IMR-90 (cell line): ENCODE data around the gene GIMAP4. TPM values are rescaled to one million over a fixed set of nuclear protein-coding genes. Genes with fewer than 3 reads are reported as not detected.

ENCODE experiments used
- ATAC-seq: fragments of 200-7000 bp; cut with Tn5 transposase; 2 replicates; pipeline ENCODE4 v1.9.1; 2020; ENCODE audit warnings: low read depth, mild to moderate bottlenecking, moderate library complexity
- BruUV-seq: library from RNA; stranded (reverse); fragments of 400-500 nt; replicated peaks from 2 replicates; lab custom pipeline; 2021; lab: Mats Ljungman, UMichigan
- CTCF ChIA-PET: fragments of 300-600 bp; formaldehyde crosslinking; extraction: SDS; loops from one replicate; lab custom pipeline; 2021; ENCODE audit warnings: antibody characterized with exemption; lab: Yijun Ruan, JAX
- POLR2A ChIA-PET: fragments of 300-600 bp; sonication (Branson Sonifier 250); formaldehyde crosslinking; loops from one replicate; lab custom pipeline; 2022; ENCODE audit warnings: antibody characterized with exemption; ENCODE audit not compliant: unreplicated experiment; lab: Charles Lee
- DNase-seq: peaks from one replicate; pipeline ENCODE4 v3.0.0; 2013
- H2AFZ ChIP-seq: replicated peaks from 2 replicates; pipeline ENCODE3; 2013; ENCODE audit warnings: low read length, mild to moderate bottlenecking; ENCODE audit not compliant: poor library complexity
- H2AK5ac ChIP-seq: 2 replicates; pipeline ENCODE4 v1.6.1; 2013; ENCODE audit warnings: low read depth, low read length, inconsistent platforms
- H2AK9ac ChIP-seq: replicated peaks from 2 replicates; pipeline ENCODE3; 2013; ENCODE audit warnings: mild to moderate bottlenecking, low read depth, low read length, moderate library complexity; ENCODE audit not compliant: poor library complexity
- H2BK120ac ChIP-seq: 2 replicates; pipeline ENCODE4 v1.6.1; 2013; ENCODE audit warnings: low read depth, low read length, inconsistent platforms
- H2BK15ac ChIP-seq: 3 replicates; pipeline ENCODE4 v1.6.1; 2013; ENCODE audit warnings: low read depth, low read length, inconsistent platforms
- H2BK20ac ChIP-seq: 2 replicates; pipeline ENCODE4 v1.6.1; 2013; ENCODE audit warnings: low read depth, mild to moderate bottlenecking, inconsistent platforms, low read length, moderate library complexity
- H2BK5ac ChIP-seq: 2 replicates; pipeline ENCODE4 v1.6.1; 2013; ENCODE audit warnings: mild to moderate bottlenecking, low read depth, low read length, inconsistent platforms; ENCODE audit not compliant: poor library complexity, severe bottlenecking
- H3K14ac ChIP-seq: replicated peaks from 2 replicates; pipeline ENCODE4 v1.6.1; 2013; ENCODE audit warnings: low read depth, low read length, inconsistent platforms
- H3K18ac ChIP-seq: 2 replicates; pipeline ENCODE4 v1.6.1; 2013; ENCODE audit warnings: low read depth, low read length, control low read depth
- H3K23ac ChIP-seq: 2 replicates; pipeline ENCODE4 v1.6.1; 2013; ENCODE audit warnings: low read depth, low read length, inconsistent platforms
- H3K27ac ChIP-seq: 2 replicates; pipeline ENCODE4 v1.5.1; 2013; ENCODE audit warnings: mild to moderate bottlenecking, control low read depth, low read length; ENCODE audit not compliant: insufficient read depth
- H3K27me3 ChIP-seq: 2 replicates; pipeline ENCODE4 v1.6.1; 2013; ENCODE audit warnings: low read length; ENCODE audit not compliant: control insufficient read depth, insufficient read depth
- H3K36me3 ChIP-seq: 2 replicates; pipeline ENCODE4 v1.6.1; 2013; ENCODE audit warnings: low read length, mixed read lengths; ENCODE audit not compliant: control insufficient read depth, insufficient read depth
- H3K4ac ChIP-seq: 2 replicates; pipeline ENCODE4 v1.6.1; 2013; ENCODE audit warnings: low read depth, low read length, inconsistent platforms
- H3K4me1 ChIP-seq: 2 replicates; pipeline ENCODE4 v1.6.1; 2013; ENCODE audit warnings: low read length, mixed read lengths; ENCODE audit not compliant: control insufficient read depth, insufficient read depth
- H3K4me2 ChIP-seq: 2 replicates; pipeline ENCODE4 v1.6.1; 2013; ENCODE audit warnings: low read depth, mild to moderate bottlenecking, control low read depth, low read length, moderate library complexity
- H3K4me3 ChIP-seq: 2 replicates; pipeline ENCODE4 v1.5.1; 2013; ENCODE audit warnings: low read depth, mild to moderate bottlenecking, control low read depth, low read length, moderate library complexity; ENCODE audit not compliant: insufficient read depth
- H3K56ac ChIP-seq: 2 replicates; pipeline ENCODE4 v1.6.1; 2013; ENCODE audit warnings: low read length, inconsistent platforms; ENCODE audit not compliant: insufficient read depth; ENCODE audit errors: extremely low read depth
- H3K79me1 ChIP-seq, 2 experiments: 2 replicates each; pipeline ENCODE4 v1.6.1; 2013; ENCODE audit warnings: low read length in 2 of 2, inconsistent platforms in 1 of 2, low read depth in 1 of 2
- H3K9ac ChIP-seq: 2 replicates; pipeline ENCODE4 v1.6.1; 2013; ENCODE audit warnings: low read depth, low read length, control low read depth
- H3K9me1 ChIP-seq: 2 replicates; pipeline ENCODE4 v1.6.1; 2013; ENCODE audit warnings: low read length, inconsistent platforms; ENCODE audit not compliant: insufficient read depth
- H3K9me3 ChIP-seq: 2 replicates; pipeline ENCODE4 v1.6.1; 2013; ENCODE audit warnings: low read length; ENCODE audit not compliant: control insufficient read depth, insufficient read depth
- H4K20me1 ChIP-seq: 2 replicates; pipeline ENCODE4 v1.6.1; 2013; ENCODE audit warnings: low read length, inconsistent platforms; ENCODE audit not compliant: insufficient read depth
- H4K5ac ChIP-seq: 2 replicates; pipeline ENCODE4 v1.6.1; 2013; ENCODE audit warnings: mild to moderate bottlenecking, low read depth, low read length, control low read depth
- H4K8ac ChIP-seq, 2 experiments: 2 replicates each; pipeline ENCODE4 v1.6.1; 2013; ENCODE audit warnings: low read depth in 2 of 2, low read length in 2 of 2, control low read depth in 1 of 2, inconsistent platforms in 1 of 2
- H4K91ac ChIP-seq: 2 replicates; pipeline ENCODE4 v1.6.1; 2013; ENCODE audit warnings: low read depth, low read length, inconsistent platforms; ENCODE audit not compliant: insufficient read depth
- BHLHE40 ChIP-seq: fragments of 150-350 bp; IDR thresholded peaks from 2 replicates; pipeline ENCODE4 v1.6.1; 2016; ENCODE audit warnings: mild to moderate bottlenecking, low read depth, low read length
- CTCF ChIP-seq: conservative IDR thresholded peaks from 2 replicates; pipeline ENCODE4 v1.5.1; 2012; ENCODE audit warnings: mild to moderate bottlenecking, low read depth, low read length, improper control_type of control experiment
- ELK1 ChIP-seq: fragments of 150-350 bp; IDR thresholded peaks from 2 replicates; pipeline ENCODE4 v1.6.1; 2016; ENCODE audit warnings: low read depth, mild to moderate bottlenecking, low read length, moderate library complexity, borderline replicate concordance
- POLR2A ChIP-seq: IDR thresholded peaks from 2 replicates; pipeline ENCODE4 v1.6.1; 2012; ENCODE audit warnings: mild to moderate bottlenecking, low read depth, low read length
- RFX5 ChIP-seq: IDR thresholded peaks from 2 replicates; pipeline ENCODE4 v1.8.0; 2012; ENCODE audit warnings: low read depth, mild to moderate bottlenecking, low read length, moderate library complexity
- WGBS, 2 experiments: methylation state at CpG; one replicate each; pipeline versions ENCODE4 v1.1.5 to v1.1.7; 2013; ENCODE audit warnings: missing lambda C conversion rate in 2 of 2; ENCODE audit not compliant: insufficient read length in 1 of 2; ENCODE audit errors: extremely low coverage in 2 of 2; 5-methylcytosine and 5-hydroxymethylcytosine counted together
- dilution Hi-C: fragments of 300-500 bp; cut with HindIII; formaldehyde crosslinking; loops from one replicate; pipeline ENCODE4 v1.14.3; 2018; ENCODE audit warnings: low sequenced_read_pairs; ENCODE audit not compliant: unreplicated experiment
- in situ Hi-C: fragments of 300-500 bp; cut with MboI; formaldehyde crosslinking; loops from 3 replicates; pipeline ENCODE4 v1.14.3; 2019; ENCODE audit warnings: low sequenced_read_pairs, inconsistent platforms, mixed read lengths
- intact Hi-C: fragments of 100-400 bp; cut with micrococcal nuclease; formaldehyde crosslinking; loops from 2 replicates; pipeline ENCODE4 v1.10.0; 2022
- polyA plus RNA-seq, 3 experiments: library from polyadenylated mRNA; depleted of rRNA; stranded (reverse); fragments of >200 nt; gene quantifications; 2 replicates each; pipeline ENCODE4 v1.2.3, GENCODE V29; 2012; ENCODE audit warnings: low replicate concordance in 1 of 3
- total RNA-seq: library from RNA; depleted of rRNA; stranded (reverse); fragments of >200 nt; gene quantifications from 2 replicates; pipeline ENCODE4 v1.2.3, GENCODE V29; 2012

Gene GIMAP4
- total and polyA plus RNA-seq, 2 of the 4 experiments (the other 2 are of a cell fraction): not detected

- no peak overlapping the region for H2AK9ac ChIP-seq
- H3K27ac ChIP-seq: no peak overlapping the region
- WGBS, 2 experiments: no CpG with 5 or more reads among the region's 3 CpGs
- H3K23ac ChIP-seq: no peak overlapping the region
- no peak overlapping the region for H2BK20ac ChIP-seq
- H2BK15ac ChIP-seq: no peak overlapping the region
- no peak overlapping the region for H4K91ac ChIP-seq
- H3K14ac ChIP-seq: no peak overlapping the region
- H3K18ac ChIP-seq: no peak overlapping the region
- no peak overlapping the region for H2AK5ac ChIP-seq
- no peaks in the 10 kb centered on the region for H3K79me1 ChIP-seq
- H3K4me1 ChIP-seq: no peaks in the 10 kb centered on the region
- no peaks in the 10 kb centered on the region for H3K9me1 ChIP-seq
- dilution Hi-C loops: no loop called here
- H4K5ac ChIP-seq: no peak overlapping the region
- H2AFZ ChIP-seq: no peak overlapping the region
- H3K4ac ChIP-seq: no peak overlapping the region
- BruUV-seq: no TSS peak
- H4K20me1 ChIP-seq: no peaks in the 10 kb centered on the region
- no peak overlapping the region for H3K4me3 ChIP-seq
- no peak overlapping the region for H4K8ac ChIP-seq
- CTCF ChIA-PET: no interaction called here
- no peaks in the 10 kb centered on the region for H3K27me3 ChIP-seq
- no peak overlapping the region for H3K56ac ChIP-seq
- no peak overlapping the region for H3K9ac ChIP-seq
- DNase-seq: no peak
- H2BK5ac ChIP-seq: no peak overlapping the region
- H3K4me2 ChIP-seq: no peak overlapping the region
- H2BK120ac ChIP-seq: no peak overlapping the region
- POLR2A ChIA-PET: interaction anchor here (0.6 kb wide), 1 partner anchor 13 kb away, joined by 3 read pairs; no protein-coding TSS in a partner anchor
- peaks cover 31% of the 10 kb centered on the region for H3K9me3 ChIP-seq
- intact Hi-C loops: no loop called here
- no peak for ATAC-seq
- in situ Hi-C loops: no loop called here
- no peaks in the 10 kb centered on the region for H3K36me3 ChIP-seq
- TF ChIP-seq BHLHE40 (no peak), RFX5 (no peak), POLR2A (no peak), ELK1 (no peak), CTCF (no peak)
Measured at GRCh38 chr7:150567871-150568301, 696 bp downstream of the GIMAP4 start.
